HL-60/S4 treated with phorbol 12-myristate 13-acetate at 8.2 ng/mL for 4 days and 3 days (cell line): ENCODE data around the gene PKP1.

Experiments used
- in situ Hi-C: fragments of 300-500 bp; cut with MboI; formaldehyde crosslinking; loops from 2 replicates; pipeline ENCODE4 v1.15.0; 2022; ENCODE audit warnings: low sequenced_read_pairs

The PKP1 gene

GRCh38 chr1:201281573-201281972 lies 1.7 kb upstream of the PKP1 start:
- in situ Hi-C loops, result no loop called here

- in situ Hi-C loops, result no loop called here
Observed at GRCh38 chr1:201282216-201282615, 1.1 kb upstream of the PKP1 start.

- in situ Hi-C loops, result no loop called here
Observed at GRCh38 chr1:201283836-201284553, 689 bp downstream of the PKP1 start.

GRCh38 chr1:201284636-201285035 lies 1.3 kb downstream of the PKP1 start:
- in situ Hi-C loops, result no loop called here

- in situ Hi-C loops, result no loop called here
Observed at GRCh38 chr1:201285846-201286245, 2.5 kb downstream of the PKP1 start.

- in situ Hi-C loops, result no loop called here
Observed at GRCh38 chr1:201286445-201286844, 3.1 kb downstream of the PKP1 start.

GRCh38 chr1:201288007-201288406 lies 4.7 kb downstream of the PKP1 start:
- in situ Hi-C loops, result no loop called here

GRCh38 chr1:201288765-201289164 lies 5.5 kb downstream of the PKP1 start:
- in situ Hi-C loops, result no loop called here

GRCh38 chr1:201290551-201290950 lies 7.2 kb downstream of the PKP1 start:
- in situ Hi-C loops, result no loop called here

GRCh38 chr1:201291916-201292315 lies 8.6 kb downstream of the PKP1 start:
- in situ Hi-C loops, result no loop called here

GRCh38 chr1:201294876-201295275 lies 11.6 kb downstream of the PKP1 start:
- in situ Hi-C loops, result no loop called here

- in situ Hi-C loops, result no loop called here
Observed at GRCh38 chr1:201295346-201295745, 12.0 kb downstream of the PKP1 start.

GRCh38 chr1:201295861-201296260 lies 12.6 kb downstream of the PKP1 start:
- in situ Hi-C loops, result no loop called here

GRCh38 chr1:201296352-201296751 lies 13.0 kb downstream of the PKP1 start:
- in situ Hi-C loops, result no loop called here

- in situ Hi-C loops, result no loop called here
Observed at GRCh38 chr1:201298396-201299381, 15.4 kb downstream of the PKP1 start.

- in situ Hi-C loops, result no loop called here
Observed at GRCh38 chr1:201299968-201300367, 16.7 kb downstream of the PKP1 start.

GRCh38 chr1:201300641-201301040 lies 17.3 kb downstream of the PKP1 start:
- in situ Hi-C loops, result no loop called here

- in situ Hi-C loops, result no loop called here
Observed at GRCh38 chr1:201302163-201303152, 19.2 kb downstream of the PKP1 start.

GRCh38 chr1:201304126-201304525 lies 20.8 kb downstream of the PKP1 start:
- in situ Hi-C loops, result no loop called here

- in situ Hi-C loops, result no loop called here
Observed at GRCh38 chr1:201305815-201306214, 22.5 kb downstream of the PKP1 start.

- in situ Hi-C loops, result no loop called here
Observed at GRCh38 chr1:201307231-201307630, 23.9 kb downstream of the PKP1 start.
